Activated T-cell treated with anti-CD3 and anti-CD28 coated beads for 4 hours (primary cell): ENCODE measurements around the gene CAMSAP1.
"Not testable (repeated sequence)": the region's sequence is repeated elsewhere in the genome, so short reads cannot be mapped to it uniquely, and the experiment has no call there.

Experiments used
- DNase-seq: peaks from one replicate; pipeline ENCODE4 v3.0.0-alpha.2; 2020

Gene CAMSAP1

DNA sequence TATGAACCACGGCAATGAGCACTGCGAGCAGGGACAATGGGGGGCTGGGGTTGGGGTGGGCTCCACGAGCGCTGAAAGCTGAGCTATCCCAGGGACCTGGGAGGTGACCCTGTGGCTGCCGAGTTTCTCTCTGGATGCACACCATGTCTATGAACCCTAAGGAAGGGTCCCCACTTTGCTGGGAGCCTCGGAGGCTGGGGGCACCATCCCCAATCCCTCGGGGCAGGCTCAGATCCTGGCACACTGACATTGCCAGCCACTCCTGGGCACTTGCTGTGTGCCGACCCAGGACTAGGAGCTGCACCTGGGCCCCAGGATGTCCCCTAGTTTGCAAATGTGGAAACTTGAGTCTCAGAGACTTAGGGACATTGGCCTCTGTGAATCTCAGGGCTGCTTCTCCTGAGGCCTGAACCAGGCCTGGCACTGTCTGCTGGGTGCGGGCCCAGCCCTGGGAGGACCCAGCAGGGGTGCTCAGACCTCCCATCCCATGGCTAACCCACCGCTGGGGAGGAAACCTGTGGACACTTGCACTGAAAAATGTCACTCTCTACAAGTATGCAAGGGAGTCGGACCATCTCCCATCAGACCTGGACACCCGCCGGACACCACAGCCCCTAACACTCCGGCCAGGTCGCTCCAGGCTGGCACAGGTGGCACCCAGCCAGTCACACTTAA lies 13.0 kb upstream of the CAMSAP1 start:
- no peak for DNase-seq

DNA sequence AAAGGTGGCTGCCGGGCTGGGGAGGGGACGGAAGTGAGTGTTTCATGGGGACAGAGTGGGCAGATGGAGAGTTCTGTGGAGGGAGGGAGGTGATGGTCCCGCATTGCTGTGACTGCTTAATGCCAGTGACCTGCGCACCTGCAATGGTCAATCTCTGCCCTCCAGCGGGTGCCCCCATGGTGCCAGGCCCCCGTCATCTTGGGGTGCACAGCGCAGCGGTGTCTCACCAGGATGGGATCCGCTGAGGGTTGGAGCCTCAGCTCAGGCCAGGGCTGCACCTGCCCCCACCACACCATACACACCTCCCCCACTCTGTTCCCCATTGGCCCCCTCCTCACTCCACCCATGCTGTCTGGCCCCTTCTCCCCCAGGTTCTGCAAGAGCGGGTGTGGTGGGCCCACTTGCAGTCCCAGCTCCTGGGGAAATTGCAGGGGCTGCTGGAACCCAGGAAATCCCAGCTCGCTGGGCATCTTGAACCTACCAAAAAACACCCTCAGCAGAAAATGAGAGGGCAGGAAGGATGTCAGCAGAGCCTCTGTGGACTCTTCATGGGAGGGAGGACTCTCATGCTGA lies 12.1 kb upstream of the CAMSAP1 start:
- DNase-seq = no peak

DNA sequence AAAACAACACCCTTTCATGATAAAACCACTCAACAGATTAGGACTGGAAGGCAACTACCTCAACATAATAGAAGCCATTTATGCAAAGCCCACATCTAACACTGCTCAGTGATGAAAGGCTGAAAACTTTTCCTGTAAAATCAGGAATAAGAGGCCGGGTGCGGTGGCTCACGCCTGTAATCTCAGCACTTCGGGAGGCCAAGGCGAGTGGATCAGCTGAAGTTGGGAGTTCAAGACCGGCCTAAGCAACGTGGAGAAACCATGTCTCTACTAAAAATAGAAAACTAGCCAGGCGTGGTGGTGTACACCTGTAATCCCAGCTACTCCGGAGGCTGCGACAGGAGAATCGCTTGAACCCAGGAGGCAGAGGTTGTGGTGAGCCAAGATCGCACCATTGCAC lies 8.9 kb upstream of the CAMSAP1 start:
- DNase-seq = not testable (repeated sequence)

DNA sequence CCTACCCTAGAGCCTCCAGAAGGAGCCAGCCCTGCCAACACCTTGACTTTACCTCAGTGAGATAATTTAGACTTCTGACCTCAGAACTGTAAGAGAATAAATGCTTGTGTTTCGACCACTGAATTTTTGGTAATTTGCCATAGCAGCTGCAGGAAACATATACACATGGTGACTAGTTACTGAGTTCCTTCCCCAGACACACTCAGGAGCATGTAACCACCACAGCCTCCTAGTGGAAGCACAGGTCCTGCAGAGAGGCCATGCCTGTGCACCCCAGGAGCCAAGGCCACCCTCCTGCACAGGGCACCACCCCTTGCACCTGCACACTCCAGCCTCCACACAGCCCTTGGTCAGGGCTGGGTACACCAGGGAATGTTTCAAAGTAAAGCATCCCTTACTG lies 7.6 kb upstream of the CAMSAP1 start:
- no peak for DNase-seq

DNA sequence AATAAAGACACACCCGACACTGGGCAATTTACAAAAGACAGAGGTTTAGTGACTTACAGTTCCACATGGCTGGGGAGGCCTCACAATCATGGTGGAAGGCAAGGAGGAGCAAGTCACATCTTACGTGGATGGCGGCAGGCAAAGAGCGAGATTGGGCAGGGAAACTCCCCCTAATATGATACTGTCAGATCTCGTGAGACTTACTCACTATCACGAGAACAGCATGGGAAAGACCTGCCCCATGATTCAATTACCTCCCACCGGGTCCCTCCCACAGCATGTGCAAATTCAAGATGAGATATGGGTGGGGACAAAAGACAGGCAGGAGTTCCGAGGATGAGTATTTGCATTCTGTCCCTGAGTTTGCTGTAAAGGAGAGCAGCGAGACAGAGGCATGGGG lies 3.9 kb upstream of the CAMSAP1 start:
- DNase-seq = not testable (repeated sequence)

DNA sequence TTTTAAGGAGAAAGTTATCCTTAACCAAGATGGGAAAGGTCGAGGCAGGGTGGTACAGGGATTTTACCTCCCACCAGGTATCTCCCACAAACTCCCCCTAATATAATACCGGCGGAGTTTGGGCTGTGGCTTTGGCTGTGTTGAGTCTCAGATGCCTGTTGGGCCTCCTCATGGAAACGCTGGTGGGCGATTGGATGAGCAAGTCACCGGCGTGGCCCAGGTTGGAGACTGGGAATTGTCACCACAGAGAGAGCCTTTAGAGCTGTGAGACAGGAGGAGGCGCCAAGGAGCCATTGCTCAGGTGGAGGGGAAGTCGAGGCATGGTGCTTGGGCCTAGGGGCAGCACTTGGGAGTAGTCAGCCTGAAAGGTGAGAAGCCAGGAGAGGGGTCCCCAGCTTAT lies 3.4 kb upstream of the CAMSAP1 start:
- DNase-seq = no peak

DNA sequence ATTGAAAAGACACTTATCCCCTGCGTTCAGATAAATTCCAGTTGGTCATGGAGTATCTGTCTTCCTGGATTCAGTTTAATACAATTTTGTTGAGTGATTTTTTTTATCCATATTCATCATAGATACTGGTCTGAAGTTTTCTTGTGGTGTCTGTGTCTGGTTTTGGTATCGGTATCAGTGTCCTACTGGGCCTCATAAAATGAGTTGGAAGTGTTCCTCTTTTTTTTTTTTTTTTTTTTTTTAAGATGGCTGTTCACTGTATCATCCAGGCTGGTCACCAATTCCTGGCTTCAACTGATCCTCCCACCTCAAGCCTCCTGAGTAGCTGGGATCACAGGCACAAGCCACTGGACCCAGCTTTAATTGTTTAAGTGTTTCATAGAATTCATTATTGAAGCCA lies 2.9 kb upstream of the CAMSAP1 start:
- DNase-seq = no peak

DNA sequence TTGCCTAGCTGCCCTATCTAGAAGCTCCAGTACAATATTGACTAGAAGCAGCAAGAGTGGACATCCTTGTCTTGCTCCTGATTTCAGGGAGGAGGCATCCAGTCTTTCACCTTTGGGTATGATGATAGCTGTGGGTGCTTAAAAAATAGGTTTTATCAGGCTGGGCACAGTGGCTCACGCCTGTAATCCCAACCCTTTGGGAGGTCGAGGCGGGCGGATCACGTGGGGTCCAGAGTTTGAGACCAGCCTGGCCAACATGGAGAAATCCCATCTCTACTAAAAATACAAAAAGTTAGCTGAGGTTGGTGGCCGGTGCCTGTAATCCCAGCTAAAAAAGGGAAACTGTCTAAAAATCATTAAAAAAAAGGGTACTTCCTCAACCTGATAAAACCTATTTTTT lies 2.0 kb upstream of the CAMSAP1 start:
- DNase-seq = no peak

DNA sequence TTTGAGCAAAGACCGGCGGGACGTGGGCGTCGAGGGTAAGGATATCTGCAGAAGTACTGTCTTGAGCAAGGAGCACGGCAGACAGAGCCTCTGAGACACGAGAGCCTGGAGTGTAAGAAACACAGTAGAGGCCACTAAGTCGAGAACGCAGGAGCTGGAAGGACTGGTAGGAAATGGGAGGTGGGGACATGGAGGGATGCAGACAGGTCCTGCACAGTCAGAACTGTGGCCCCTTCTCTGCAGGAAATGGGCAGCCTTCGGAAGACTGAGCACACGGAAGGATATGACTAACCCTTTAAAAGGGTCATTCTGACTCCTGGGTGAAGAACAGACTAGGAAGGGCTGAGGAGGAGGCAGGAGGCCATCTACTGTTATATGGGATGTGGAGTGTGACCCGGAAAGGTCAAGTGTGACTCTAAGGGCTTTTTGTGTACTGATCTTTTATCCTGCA lies 1.4 kb upstream of the CAMSAP1 start:
- DNase-seq = no peak

DNA sequence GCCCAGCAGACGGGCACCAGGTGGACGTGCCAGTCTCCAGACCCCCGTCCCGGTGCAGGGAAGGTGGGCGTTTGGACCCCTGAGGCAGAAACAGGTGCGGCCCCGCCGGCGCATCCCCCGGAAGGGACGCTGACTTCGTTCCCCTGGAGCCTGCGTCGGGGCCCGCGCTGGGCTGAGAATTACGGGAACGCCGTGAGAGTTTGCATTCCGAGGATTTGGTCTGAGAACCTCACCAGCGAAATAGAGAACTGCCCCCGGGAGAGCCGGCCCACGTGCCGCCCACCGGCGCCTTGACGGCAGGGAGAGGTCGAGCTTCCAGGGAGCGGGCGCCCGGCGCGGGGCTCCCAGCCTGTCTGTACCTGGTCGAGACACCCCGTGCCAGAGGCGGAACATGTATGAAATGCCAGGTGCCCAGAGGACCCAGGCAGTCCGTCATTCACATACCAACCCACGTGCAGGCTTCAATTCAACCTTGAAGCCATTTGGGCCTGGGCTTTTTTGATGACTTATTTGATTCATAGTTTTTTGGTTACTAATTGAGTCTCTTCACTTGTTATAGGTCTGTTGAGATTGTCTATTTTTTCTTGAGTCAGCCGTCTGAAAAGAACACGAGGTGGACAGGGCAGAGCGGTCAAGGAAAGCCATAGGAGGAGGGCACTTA lies 877 bp upstream of the CAMSAP1 start:
- DNase-seq = no peak

DNA sequence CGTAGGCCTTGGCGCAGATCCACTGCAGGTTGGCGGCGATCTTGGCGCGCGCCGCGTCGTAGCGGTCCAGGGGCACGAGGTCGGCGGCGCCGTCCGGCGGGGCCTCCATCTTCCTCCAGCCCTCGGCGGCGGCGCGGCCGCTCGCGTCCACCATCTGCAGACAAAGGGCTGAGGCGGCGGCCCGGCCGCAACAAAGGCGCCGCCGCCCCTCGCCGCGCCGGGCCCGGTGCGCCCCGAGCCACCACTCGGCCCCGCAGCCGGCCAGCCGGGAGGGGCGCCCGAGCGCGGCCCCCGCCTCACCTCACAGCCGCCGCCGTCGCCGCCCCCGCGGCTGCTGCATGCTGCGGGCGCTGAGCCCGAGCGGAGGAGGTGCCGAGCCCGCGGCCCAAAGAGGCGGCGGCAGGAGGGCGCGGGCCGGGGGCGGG lies 328 bp downstream of the CAMSAP1 start:
- no peak for DNase-seq

DNA sequence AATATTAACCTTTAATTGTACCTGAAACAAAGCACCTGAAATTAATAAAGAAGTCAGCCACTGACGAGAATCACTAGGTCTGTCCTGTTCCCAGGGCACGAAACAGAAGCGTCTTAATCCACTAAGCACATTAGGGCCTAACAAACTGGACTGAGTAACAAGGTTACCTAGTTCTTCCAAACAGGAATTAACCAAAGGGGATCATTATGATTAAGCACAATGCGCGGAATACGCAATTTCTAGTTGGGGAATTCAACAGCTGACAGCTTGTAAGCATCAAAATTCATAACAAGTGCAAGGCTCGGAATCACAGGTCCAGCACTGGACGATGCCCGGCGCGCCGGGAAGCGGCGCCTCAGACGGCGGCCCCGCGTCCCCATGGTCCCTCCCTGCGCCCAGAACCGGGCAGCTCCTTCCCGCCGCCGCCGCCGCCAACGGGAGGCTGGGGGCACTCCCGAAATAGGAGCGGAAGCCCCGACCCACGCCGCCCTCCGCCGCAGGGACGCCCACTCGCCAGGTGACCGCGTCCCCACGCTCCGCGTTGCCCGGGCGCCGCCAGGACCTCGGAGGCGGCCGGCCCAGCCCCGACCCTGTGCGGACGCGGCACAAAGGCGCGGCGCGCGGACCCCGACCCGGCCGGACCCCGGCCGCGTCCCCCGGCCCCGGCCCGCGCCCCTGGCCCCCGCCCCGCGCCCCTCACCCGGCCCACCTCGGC lies 898 bp downstream of the CAMSAP1 start:
- DNase-seq = no peak

DNA sequence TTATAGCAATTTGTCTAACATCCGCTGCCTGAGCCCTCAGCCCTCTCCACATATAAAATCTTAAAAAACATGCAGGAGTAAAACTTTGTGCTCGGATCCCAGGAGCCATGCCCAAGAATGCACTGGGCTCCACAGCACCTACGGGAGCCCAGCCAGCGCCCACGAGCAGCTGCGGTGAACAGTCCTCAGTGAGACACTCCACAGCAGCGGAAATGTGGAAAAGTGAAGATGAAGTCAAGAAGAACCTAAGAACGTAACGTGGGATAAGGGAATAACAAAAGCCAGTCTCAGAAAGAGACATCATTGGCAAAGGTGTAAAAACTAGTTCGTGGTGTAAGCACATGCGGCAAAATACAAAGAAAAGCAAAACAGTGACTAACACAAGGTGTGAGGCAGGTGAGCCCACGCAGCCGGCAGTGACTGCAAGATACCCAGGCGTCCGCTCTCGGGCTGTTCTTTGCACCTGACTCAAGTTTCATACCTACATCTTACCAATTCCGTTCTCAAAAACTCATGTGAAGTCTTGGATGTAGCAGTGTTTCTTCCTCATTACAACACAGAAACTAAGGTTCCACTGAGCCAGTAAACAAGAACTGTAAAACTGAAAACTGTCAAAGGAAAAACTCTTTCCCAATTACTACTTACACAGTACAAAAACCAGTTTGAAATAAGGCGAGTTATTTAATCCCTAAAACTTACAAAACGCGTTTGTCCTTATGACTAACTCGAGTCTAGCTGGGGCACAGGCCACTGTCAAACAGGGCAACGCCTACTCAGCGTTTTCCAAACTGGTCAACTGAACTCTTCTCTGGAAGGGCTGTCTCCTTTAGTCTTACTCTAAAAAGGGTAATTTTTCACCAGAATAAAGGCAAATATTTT lies 1.7 kb downstream of the CAMSAP1 start:
- peak; percentile 50 for DNase-seq

DNA sequence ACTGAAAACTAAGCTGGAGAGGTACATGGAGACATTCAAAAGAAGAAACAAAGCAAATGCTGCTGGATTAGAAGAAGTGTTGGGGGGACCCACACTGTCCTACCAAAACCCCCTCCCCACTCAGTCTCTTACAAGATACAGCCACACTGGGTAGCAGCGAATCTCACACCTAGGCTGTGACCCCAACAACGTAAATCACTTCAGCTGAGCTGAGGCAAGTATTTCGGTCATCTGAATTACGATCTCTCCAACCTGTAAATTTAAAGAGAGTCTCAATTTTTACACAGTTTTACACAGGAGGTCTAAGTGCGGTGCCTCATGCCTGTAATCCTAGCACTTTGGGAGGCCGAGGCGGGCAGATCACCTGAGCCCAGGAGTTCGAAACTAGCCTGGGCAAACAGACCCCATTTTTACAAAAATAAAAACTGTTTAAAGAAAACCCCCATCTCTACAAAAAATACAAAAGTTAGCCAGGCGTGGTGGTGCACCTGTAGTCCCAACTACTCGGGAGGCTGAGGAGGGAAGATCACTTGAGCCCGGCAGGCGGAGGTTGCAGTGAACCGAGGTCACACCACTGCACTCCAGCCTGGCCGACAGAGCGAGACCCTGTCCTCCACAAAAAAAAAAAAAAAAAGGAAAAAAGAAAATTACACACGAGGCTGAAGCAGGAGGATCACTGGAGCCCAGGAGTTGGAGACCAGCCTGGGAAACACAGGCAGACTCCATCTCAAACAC lies 3.4 kb downstream of the CAMSAP1 start:
- no peak for DNase-seq

DNA sequence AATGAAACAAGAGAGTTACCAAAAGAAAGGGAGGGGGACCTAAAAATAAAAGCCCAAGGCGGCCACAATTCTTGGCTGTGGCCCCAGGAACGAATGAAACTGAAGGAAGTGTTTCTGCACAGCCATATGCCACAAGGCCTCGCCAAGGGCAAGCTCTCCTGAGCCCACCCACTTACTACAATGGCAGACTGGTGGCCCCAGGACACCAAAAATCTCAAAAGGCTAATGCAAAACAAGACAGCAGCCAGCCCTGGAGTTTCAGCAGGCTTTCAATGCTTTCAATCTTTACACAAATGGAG lies 4.0 kb downstream of the CAMSAP1 start:
- no peak for DNase-seq

DNA sequence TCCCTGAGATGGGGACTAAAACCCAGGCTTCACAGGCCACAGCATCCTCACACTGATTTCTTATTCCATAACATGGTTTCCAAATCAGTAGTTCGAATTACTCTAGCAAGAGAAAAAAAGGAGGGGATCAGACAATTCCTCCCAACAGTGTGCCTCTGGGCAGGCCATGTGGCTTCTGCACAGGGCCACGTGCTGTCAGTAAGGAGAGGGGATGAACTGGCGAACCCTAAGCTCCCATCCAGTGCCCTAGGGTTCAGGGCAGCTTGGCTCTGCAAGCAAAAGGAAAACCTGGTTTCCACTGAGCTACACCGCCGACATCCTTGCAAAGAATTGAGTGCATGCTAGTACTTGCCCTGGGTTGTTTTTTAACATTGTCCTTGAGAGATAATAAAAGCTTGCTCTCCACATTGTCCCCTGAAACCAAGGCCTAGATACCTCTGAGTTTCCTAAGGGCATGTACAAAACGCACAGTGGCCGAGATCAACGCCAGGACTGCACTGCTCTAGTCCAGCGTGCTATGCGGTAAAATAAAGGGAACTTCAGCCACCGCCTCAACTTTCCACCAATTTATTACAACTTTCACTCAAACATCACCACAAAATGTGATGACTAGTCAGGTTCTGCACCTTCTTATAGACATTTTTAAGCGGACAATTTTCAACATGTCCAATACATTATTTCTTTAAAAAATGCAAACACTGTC lies 4.5 kb downstream of the CAMSAP1 start:
- no peak for DNase-seq

DNA sequence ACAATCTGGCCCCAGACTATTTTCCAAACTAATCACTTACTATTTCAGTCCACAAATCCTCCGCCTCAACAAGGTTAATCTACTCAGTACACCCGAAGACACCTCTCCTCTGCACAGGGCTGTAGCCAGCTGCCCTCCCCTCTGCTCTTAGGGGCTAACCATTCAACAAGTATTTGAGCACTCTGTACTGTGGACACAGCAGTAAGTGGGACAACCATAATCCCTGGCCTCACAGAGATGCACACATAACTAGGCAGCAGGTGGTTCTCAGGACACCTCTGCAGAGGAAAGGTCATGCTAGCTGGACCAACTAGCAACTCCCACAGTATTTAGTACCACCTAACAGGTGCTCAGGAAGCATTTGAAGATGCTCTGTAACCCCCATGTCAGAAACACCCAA lies 5.5 kb downstream of the CAMSAP1 start:
- DNase-seq = no peak

DNA sequence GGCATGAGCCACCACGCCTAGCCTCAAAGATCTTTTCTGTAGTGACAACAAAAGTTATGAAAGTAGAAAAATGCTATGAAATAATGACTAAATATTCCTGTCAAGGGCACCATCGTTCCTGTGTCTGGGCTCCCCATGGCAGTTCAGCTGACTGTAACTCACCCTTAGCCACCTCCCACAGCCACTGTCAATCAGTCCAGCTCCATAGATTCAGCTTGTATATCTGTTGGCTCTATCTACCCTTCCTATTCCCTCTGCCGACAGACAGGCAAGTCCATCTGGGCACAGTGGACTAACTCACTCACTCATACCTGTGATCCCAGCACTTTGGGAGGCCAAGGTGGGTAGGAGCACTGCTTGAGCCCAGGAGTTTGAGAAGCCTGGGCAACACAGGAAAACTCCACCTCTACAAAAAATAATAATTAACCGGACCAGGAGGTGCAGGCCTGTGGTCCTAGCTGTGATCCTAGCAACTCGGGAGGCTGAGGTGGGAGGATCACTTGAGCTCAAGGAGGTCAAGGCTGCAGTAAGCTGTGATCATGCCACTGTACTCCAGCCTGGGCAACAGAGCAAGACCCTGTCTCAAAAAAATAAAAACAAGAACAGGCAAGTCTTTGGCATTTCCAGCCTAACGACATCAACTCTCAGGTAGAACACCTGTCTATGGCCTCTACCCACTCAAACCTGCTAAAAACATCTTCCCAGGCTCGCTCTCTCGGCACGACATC lies 6.2 kb downstream of the CAMSAP1 start:
- no peak for DNase-seq

DNA sequence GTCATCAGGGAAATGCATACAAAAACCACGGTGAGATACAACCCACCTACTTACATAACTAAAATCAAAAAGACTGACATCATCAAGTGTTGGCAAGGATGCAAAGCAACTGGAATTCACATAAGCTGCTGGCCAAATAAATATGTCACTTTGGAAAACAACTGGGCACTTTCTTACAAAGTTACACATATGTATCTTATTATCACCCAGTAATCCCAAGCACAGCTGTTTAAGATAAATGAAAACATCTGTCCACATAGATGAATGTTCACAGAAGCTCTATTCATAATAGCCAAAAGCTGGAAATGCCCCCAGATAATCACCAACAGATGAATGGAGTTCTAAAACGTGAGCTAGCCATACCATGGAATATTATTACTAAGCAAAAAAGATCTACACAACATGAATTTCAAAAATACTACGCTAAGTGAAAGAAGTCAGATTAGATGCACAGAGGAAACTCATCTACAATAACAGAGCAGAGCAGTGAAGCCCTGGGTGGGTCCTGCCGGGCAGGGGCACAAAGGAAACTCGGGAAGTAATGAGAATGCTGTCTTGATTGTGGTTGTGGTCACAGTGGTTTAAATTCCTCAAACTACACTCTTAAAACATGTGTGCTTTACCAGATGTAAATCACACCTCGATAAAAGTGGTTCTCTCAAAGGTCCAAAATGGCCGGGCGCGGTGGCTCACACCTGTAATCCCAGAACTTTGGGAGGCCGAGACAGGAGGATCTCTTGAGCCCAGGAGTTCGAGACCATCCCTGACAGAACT lies 8.5 kb downstream of the CAMSAP1 start:
- DNase-seq = no peak

DNA sequence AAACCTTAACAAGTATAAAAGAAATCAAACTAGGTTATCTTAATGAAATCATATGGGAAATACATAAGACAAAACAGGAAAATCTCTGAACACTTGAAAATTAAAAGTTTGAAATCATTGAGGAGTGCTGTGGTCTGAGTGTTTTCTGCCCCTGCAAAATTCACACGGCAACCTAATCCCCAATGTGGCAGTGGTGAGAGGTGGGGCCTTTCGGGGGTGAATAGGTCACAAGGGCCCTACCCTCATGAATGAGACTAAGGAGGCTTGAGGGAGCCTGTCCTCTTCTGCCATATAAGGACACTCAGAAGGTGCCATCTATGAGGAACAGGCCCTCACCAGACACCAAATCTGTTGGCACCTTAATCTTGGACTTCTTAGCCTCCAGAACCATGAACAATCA lies 10.7 kb downstream of the CAMSAP1 start:
- no peak for DNase-seq
